Kidney (tissue), 14 donors: ENCODE results near the gene FARP1. TPM values are rescaled to one million over a fixed set of nuclear protein-coding genes. Genes with fewer than 3 reads are reported as not detected.

ENCODE experiments used
- DNase-seq, 5 donors: peaks; one replicate each; pipeline ENCODE4 v3.0.0-alpha.2; 2013 to 2020
- FAIRE-seq: peaks from 2 replicates; lab custom pipeline; 2012; peaks lifted over from hg19 to GRCh38; lab: Jason Lieb, UNC
- H3K27ac ChIP-seq, 2 donors: one replicate each; pipeline ENCODE4 v1.7.0; 2013; ENCODE audit warnings: low read depth in 2 of 2, low read length in 2 of 2, inconsistent platforms in 1 of 2
- H3K27me3 ChIP-seq: one replicate; pipeline ENCODE4 v1.7.1; 2013; ENCODE audit warnings: low read length, inconsistent platforms; ENCODE audit not compliant: control insufficient read depth, insufficient read depth
- H3K36me3 ChIP-seq, 3 donors: one replicate each; pipeline versions ENCODE4 v1.7.0 to v1.7.1; 2013; ENCODE audit warnings: low read length in 3 of 3, control low read depth in 1 of 3, inconsistent platforms in 1 of 3; ENCODE audit not compliant: insufficient read depth in 3 of 3, control insufficient read depth in 2 of 3
- H3K4me1 ChIP-seq, 3 donors: one replicate each; pipeline versions ENCODE4 v1.7.0 to v1.7.1; 2013; ENCODE audit warnings: low read length in 3 of 3, inconsistent platforms in 1 of 3, low read depth in 1 of 3; ENCODE audit not compliant: control insufficient read depth in 2 of 3, insufficient read depth in 2 of 3
- H3K4me3 ChIP-seq, 3 donors: one replicate each; pipeline versions ENCODE4 v1.7.0 to v1.8.1; 2013; ENCODE audit warnings: low read length in 3 of 3, control low read depth in 1 of 3, inconsistent platforms in 1 of 3
- H3K9ac ChIP-seq, 3 donors: one replicate each; pipeline versions ENCODE4 v1.7.0 to v1.7.1; 2013; ENCODE audit warnings: low read length in 3 of 3, control low read depth in 1 of 3, inconsistent platforms in 1 of 3
- H3K9me3 ChIP-seq, 3 donors: one replicate each; pipeline versions ENCODE4 v1.7.0 to v1.7.1; 2013; ENCODE audit warnings: low read length in 3 of 3, control low read depth in 1 of 3, inconsistent platforms in 1 of 3; ENCODE audit not compliant: control insufficient read depth in 2 of 3, insufficient read depth in 1 of 3
- intact Hi-C: fragments of 100-400 bp; cut with DNase I; formaldehyde crosslinking; loops from one replicate; pipeline ENCODE4 v1.11.1; 2022
- polyA plus RNA-seq: library from polyadenylated mRNA; stranded (reverse); fragments of 350-450 nt; fragmentation: Illumina TruSeq; extraction: RNeasy Lipid Tissue Mini Kit (QIAGEN cat#74804); gene quantifications from one replicate; pipeline ENCODE4 v1.2.3, GENCODE V29; 2014; ENCODE audit warnings: low read depth, low replicate concordance; ENCODE audit not compliant: insufficient read depth
- total RNA-seq: library from RNA; stranded (reverse); fragmentation: NEBNext Ultra II Directional; extraction: Animal tissue kit (Norgen Biotek cat#: 25700); gene quantifications from one replicate; pipeline ENCODE4 v1.2.1, GENCODE V29; 2021
- TF ChIP-seq, protein P1 (sequence below): IDR thresholded peaks from 3 replicates; pipeline ENCODE4 v1.5.1; 2012; ENCODE audit warnings: mild to moderate bottlenecking, moderate library complexity, borderline replicate concordance; ENCODE audit not compliant: insufficient read depth; ENCODE audit errors: extremely low read depth
- donor health status: control.
- donor health status: control.
- donor health status: control.
- donor health status: control.
- donor health status: control.
- donor health status: DM: yes; HTN: yes; CAD: no.
- donor health status: Normal renal cell carcinoma (clear cell type).

FARP1 gene
- total and polyA plus RNA-seq, 2 donors from 2014 or later: 123 to 229 TPM

DNA sequence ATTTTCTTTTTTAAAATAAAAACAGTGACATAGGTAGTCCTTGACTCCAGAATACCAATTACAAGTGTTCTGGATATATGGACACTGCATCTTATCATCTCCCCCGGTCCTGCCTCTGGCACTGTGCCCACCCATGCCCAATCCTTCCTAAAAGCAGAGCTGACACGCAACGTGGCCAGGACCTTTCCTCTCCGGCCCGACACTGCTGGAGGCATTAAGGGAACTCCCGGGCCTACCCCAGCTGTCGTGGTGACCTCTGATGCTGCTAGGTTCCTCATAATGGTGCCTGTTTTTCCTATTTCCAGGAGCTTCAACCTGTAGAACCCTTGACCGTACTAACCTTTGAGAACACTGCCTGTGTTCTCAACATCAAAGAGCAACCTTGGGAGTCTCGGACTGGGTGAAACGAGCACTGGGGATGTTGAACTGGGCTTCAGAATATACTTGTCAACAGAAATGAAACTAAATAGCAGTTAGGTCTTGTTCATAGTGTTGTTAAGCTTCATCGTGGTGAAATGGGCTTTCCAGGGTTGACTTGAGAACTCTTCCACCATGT, 48.1 kb downstream of the FARP1 start:
- Histone ChIP-seq H3K9me3 (no peaks in the 10 kb centered on the region), H3K9ac (peak overlapping the region in 1 of 3 donors; percentile 23), H3K27me3 (no peaks in the 10 kb centered on the region), H3K27ac (peak overlapping the region; percentile 52 to 55), H3K4me1 (peaks cover 2 to 59% (median 22%) of the 10 kb centered on the region in 3 donors), H3K36me3 (no peaks in the 10 kb centered on the region), H3K4me3 (peak overlapping the region in 2 of 3 donors; percentile 12 to 37)
- TF ChIP-seq, protein P1, sequence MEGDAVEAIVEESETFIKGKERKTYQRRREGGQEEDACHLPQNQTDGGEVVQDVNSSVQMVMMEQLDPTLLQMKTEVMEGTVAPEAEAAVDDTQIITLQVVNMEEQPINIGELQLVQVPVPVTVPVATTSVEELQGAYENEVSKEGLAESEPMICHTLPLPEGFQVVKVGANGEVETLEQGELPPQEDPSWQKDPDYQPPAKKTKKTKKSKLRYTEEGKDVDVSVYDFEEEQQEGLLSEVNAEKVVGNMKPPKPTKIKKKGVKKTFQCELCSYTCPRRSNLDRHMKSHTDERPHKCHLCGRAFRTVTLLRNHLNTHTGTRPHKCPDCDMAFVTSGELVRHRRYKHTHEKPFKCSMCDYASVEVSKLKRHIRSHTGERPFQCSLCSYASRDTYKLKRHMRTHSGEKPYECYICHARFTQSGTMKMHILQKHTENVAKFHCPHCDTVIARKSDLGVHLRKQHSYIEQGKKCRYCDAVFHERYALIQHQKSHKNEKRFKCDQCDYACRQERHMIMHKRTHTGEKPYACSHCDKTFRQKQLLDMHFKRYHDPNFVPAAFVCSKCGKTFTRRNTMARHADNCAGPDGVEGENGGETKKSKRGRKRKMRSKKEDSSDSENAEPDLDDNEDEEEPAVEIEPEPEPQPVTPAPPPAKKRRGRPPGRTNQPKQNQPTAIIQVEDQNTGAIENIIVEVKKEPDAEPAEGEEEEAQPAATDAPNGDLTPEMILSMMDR: no peak
- DNase-seq (no peak), FAIRE-seq (no peak)
- intact Hi-C loops: no loop called here

DNA sequence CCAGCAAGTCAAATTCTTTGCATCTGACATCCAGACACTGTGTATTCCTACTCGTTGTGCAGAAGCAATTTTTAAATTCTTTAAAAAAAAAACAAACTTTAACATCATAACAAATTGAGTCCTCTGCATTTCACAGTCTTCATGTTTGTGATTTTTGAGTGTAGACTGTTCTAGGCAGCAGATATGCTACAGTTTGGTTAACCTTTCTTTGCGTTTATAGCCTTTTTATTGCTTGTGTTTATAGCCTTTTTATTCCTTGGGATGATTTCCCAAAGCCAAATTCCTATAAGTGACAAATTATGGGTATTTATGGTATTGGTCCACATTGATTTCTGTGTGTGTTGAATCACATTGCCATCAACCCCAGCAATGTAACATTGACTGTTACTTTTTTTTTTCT, 49.1 kb downstream of the FARP1 start:
- TF ChIP-seq, protein P1: no peak
- Histone ChIP-seq H3K27me3 (no peaks in the 10 kb centered on the region), H3K36me3 (no peaks in the 10 kb centered on the region), H3K27ac (no peak overlapping the region), H3K9me3 (no peaks in the 10 kb centered on the region), H3K4me3 (no peak overlapping the region), H3K4me1 (peaks cover 5 to 63% (median 25%) of the 10 kb centered on the region in 3 donors), H3K9ac (no peak overlapping the region)
- FAIRE-seq (no peak), DNase-seq (no peak)
- intact Hi-C loops: no loop called here

DNA sequence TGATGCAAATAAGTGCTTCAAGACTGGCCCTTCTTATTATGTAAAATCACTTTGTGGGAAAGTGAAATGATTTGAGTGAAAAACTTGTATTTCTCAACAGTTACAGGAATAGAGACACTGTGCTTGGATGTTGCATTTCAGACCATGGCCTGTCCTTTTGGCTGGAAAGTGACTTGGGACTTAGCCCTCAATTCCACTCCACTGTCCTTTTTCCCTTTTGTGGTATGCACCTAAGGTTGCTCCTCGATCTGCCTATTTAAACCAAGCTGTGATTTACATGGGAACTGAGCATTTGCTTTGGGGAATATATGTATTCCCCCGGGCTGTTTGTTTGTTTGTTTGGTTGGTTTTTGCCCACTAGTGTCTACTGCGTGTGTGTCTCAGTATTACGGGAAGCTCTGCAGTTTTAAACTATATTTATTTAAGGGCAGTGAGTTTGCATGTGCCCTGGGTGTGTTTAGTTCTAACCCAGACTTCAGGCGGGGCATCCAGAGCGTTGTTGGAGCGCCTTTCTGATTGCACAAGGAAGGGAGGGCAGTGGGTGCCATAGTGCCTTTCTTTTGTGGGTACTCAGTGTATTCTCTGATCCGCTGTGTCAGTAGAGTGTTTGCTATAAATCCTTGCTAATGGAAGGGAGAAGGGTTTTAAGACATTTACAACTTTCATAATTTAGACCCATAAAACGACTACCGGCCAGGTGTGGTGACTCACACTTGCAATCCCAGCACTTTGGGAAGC, 52.3 kb downstream of the FARP1 start:
- DNase-seq (no peak), FAIRE-seq (no peak)
- intact Hi-C loops: no loop called here
- no peak overlapping the region for H3K9ac ChIP-seq
- TF ChIP-seq, protein P1: no peak
- peaks cover 3 to 45% (median 9%) of the 10 kb centered on the region in 3 donors for H3K4me1 ChIP-seq
- no peaks in the 10 kb centered on the region for H3K27me3 ChIP-seq
- peak overlapping the region in 1 of 2 donors; percentile 9 for H3K27ac ChIP-seq
- H3K36me3 ChIP-seq: no peaks in the 10 kb centered on the region
- H3K4me3 ChIP-seq: no peak overlapping the region
- no peaks in the 10 kb centered on the region for H3K9me3 ChIP-seq
